OCI-LY1 (cell line): ENCODE measurements around the gene TIAL1.

Source experiments
- CTCF ChIP-seq: fragments of 200-600 bp; sonication (generic), shearing (Covaris generic); IDR thresholded peaks from 2 replicates; pipeline ENCODE4 v1.5.1; 2017; ENCODE audit warnings: mild to moderate bottlenecking, antibody characterized with exemption, low read length, moderate library complexity, mixed read lengths
- EZH2 ChIP-seq: fragments of 200-600 bp; sonication (generic), shearing (Covaris generic); IDR thresholded peaks from 2 replicates; pipeline ENCODE4 v1.8.0; 2017; ENCODE audit warnings: borderline replicate concordance, mixed run types, mild to moderate bottlenecking, antibody characterized with exemption, low read length, moderate library complexity, mixed read lengths

- TF ChIP-seq CTCF (no peak), EZH2 (no peak)
These were observed 72.1 kb downstream of the TIAL1 start for GRCh38 chr10:119524720-119525070.
